Tibial nerve (tissue), 4 donors: Measurements from ENCODE around the gene MON1A. TPM values are rescaled to one million over a fixed set of nuclear protein-coding genes. Genes with fewer than 3 reads are reported as not detected.
A peak's percentile ranks its signal among the peaks of the same experiment; 100 is the strongest.

ENCODE experiments used
- DNase-seq, 2 donors: peaks; one replicate each; pipeline ENCODE4 v3.0.0-alpha.2; 2019; ENCODE audit warnings: low spot score in 2 of 2
- H3K27ac ChIP-seq, 4 donors: fragments of 200-600 bp; sonication (generic) in 3 of 4; one replicate each; pipeline ENCODE4 v1.5.1; 2017 to 2019; ENCODE audit warnings: mild to moderate bottlenecking in 1 of 4
- H3K27me3 ChIP-seq, 2 donors: fragments of 200-600 bp; sonication (generic) in 1 of 2; one replicate each; pipeline versions ENCODE4 v1.5.1 to v1.6.0; 2017 to 2019
- H3K36me3 ChIP-seq, 3 donors: fragments of 200-600 bp; sonication (generic); one replicate each; pipeline ENCODE4 v1.5.1; 2018 to 2019
- H3K4me1 ChIP-seq, 4 donors: fragments of 200-600 bp; sonication (generic) in 3 of 4; one replicate each; pipeline ENCODE4 v1.5.1; 2017 to 2019
- H3K4me3 ChIP-seq, 4 donors: fragments of 200-600 bp; sonication (generic) in 3 of 4; one replicate each; pipeline ENCODE4 v1.5.1; 2017 to 2019; ENCODE audit warnings: mild to moderate bottlenecking in 1 of 4, moderate library complexity in 1 of 4
- H3K9me3 ChIP-seq, 4 donors: fragments of 200-600 bp; sonication (generic) in 3 of 4; one replicate each; pipeline ENCODE4 v1.5.1; 2017 to 2019
- EP300 ChIP-seq, 2 donors: sonication (generic); formaldehyde crosslinking; IDR thresholded peaks; one replicate each; pipeline ENCODE4 v1.6.1; 2017; ENCODE audit warnings: antibody characterized with exemption in 2 of 2, mild to moderate bottlenecking in 1 of 2
- POLR2A ChIP-seq, 2 donors: fragments of 450-650 bp; IDR thresholded peaks; one replicate each; pipeline ENCODE4 v1.6.1; 2017; ENCODE audit warnings: antibody characterized with exemption in 2 of 2, mild to moderate bottlenecking in 2 of 2, moderate library complexity in 2 of 2
- WGBS, 2 donors: methylation state at CpG; one replicate each; pipeline ENCODE4 v1.1.5; 2018; 5-methylcytosine and 5-hydroxymethylcytosine counted together
- total RNA-seq, 4 donors: library from RNA; depleted of rRNA; stranded (reverse); fragments of >200 nt; gene quantifications; one replicate each; pipeline ENCODE4 v1.1.0, GENCODE V29; 2016
- TF ChIP-seq, protein P1 (sequence below), 5 experiments: fragments of 200-600 bp in 3 of 5; fragments of 450-650 bp in 2 of 5; sonication (generic) in 3 of 5; IDR thresholded peaks; one replicate each; pipeline ENCODE4 v1.5.1; 2016 to 2019; ENCODE audit warnings: antibody characterized with exemption in 5 of 5, mild to moderate bottlenecking in 3 of 5, moderate library complexity in 2 of 5

The MON1A gene, protein sequence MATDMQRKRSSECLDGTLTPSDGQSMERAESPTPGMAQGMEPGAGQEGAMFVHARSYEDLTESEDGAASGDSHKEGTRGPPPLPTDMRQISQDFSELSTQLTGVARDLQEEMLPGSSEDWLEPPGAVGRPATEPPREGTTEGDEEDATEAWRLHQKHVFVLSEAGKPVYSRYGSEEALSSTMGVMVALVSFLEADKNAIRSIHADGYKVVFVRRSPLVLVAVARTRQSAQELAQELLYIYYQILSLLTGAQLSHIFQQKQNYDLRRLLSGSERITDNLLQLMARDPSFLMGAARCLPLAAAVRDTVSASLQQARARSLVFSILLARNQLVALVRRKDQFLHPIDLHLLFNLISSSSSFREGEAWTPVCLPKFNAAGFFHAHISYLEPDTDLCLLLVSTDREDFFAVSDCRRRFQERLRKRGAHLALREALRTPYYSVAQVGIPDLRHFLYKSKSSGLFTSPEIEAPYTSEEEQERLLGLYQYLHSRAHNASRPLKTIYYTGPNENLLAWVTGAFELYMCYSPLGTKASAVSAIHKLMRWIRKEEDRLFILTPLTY
- total RNA-seq, result 10 to 100 TPM in 3 of 4 donors, 1 to 10 TPM in 1; 6.9 to 18.8 (median 15.8) TPM

DNA sequence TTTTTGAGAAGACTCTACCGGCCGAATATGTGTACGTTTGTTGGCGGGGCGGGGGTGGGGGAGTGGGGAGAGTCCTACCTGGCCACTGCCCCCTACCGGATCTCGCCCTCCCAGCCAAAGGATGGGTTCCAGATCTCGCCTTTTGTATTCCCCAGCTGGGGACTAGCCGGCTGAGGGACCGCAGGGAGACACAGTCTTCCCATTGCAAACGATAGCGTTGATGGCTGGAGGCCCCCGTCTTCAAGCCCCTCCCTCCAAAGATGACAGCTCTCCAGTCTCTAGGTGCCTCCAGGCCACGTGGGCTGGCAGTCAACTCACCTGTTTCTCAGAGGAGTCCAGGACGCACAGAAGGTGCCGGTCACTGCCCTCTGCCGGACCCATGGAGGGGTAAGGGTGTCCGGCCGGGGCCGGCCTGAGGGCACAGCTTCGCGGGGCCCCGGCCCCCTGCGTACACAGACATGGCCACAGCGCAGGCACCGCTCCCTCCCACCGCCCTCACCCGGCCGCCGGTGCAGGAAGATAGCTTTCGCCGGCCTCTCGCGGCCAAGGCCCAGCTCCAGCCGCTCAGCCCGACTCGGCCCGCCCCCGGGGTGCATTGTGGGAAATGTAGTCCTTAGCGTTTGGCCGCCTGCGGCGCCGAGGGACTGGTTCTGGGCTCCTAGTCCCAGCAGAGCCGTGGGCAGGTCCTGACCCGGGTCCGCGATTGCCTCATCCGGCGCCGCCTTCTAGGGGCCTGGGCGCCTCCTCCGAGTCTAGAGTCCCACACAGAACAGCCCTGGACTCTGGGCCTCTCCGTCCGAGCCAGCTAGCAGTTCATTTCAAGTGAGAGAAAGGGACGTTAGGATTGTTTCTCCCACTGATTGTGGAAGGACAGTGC lies at the start of gene MON1A:
Gene MON1A (minus strand): TSS at position 521 of the 877 bp plus-strand sequence. CDS start 16,465 bp downstream, outside the sequence.
- no peaks in the 10 kb centered on the region for H3K27me3 ChIP-seq
- H3K4me3 ChIP-seq, result peak within 1 kb of the TSS; percentile 50 to 87 (median 67)
- H3K9me3 ChIP-seq, result no peaks in the 10 kb centered on the region
- TF ChIP-seq EP300 (IDR thresholded peaks at IDR 0.05) (peak; percentile 71 to 78), POLR2A (IDR thresholded peaks at IDR 0.05) (peak in 1 of 2 donors; percentile 29)
- TF ChIP-seq, protein P1, sequence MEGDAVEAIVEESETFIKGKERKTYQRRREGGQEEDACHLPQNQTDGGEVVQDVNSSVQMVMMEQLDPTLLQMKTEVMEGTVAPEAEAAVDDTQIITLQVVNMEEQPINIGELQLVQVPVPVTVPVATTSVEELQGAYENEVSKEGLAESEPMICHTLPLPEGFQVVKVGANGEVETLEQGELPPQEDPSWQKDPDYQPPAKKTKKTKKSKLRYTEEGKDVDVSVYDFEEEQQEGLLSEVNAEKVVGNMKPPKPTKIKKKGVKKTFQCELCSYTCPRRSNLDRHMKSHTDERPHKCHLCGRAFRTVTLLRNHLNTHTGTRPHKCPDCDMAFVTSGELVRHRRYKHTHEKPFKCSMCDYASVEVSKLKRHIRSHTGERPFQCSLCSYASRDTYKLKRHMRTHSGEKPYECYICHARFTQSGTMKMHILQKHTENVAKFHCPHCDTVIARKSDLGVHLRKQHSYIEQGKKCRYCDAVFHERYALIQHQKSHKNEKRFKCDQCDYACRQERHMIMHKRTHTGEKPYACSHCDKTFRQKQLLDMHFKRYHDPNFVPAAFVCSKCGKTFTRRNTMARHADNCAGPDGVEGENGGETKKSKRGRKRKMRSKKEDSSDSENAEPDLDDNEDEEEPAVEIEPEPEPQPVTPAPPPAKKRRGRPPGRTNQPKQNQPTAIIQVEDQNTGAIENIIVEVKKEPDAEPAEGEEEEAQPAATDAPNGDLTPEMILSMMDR (IDR thresholded peaks at IDR 0.05), result peak in 3 of 5 experiments; percentile 15 to 57 (median 23)
- DNase-seq, result peak; percentile 89 to 92
- H3K27ac ChIP-seq, result peak within 1 kb of the TSS; percentile 66 to 93 (median 85)
- H3K4me1 ChIP-seq, result peaks cover 0 to 30% (median 13%) of the 10 kb centered on the region in 4 donors
- H3K36me3 ChIP-seq, result no peaks in the 10 kb centered on the region
- 0 to 1% methylated on average over 36 to 42 of the region's 56 CpGs for WGBS, 2 donors

DNA sequence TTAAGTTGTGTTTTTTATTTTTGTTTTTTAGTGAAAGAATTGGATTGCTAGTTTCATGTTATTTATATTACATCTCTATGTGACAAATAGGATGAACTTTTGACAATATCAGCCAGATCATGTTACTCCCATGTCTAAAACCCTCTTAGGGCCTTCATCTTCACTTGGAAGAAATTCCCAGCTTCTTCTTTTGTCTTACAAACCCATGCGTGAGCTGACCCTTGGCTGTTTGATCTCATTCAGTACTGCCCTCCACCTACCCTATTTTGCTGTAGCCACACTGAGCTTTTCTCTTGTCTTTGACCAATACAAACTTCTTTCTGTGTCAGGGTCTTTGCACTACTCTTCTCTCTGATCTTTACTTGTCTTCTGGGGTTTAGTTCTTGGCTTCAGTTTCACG lies 47.3 kb upstream of the MON1A start:
- H3K4me1 ChIP-seq, result peaks cover 0 to 6% (median 0%) of the 10 kb centered on the region in 4 donors
- 51 to 61% methylated on average over 2 of the region's 2 CpGs for WGBS, 2 donors
- no peaks in the 10 kb centered on the region for H3K9me3 ChIP-seq
- no peak overlapping the region for H3K4me3 ChIP-seq
- TF ChIP-seq POLR2A (IDR thresholded peaks at IDR 0.05) (no peak), EP300 (IDR thresholded peaks at IDR 0.05) (no peak)
- TF ChIP-seq, protein P1 (IDR thresholded peaks at IDR 0.05), result no peak
- H3K36me3 ChIP-seq, result peaks cover 0 to 63% (median 0%) of the 10 kb centered on the region in 3 donors
- H3K27ac ChIP-seq, result no peak overlapping the region
- no peak for DNase-seq
- H3K27me3 ChIP-seq, result no peaks in the 10 kb centered on the region

- WGBS, 2 donors, result 88 to 89% methylated on average over 10 of the region's 10 CpGs
- Histone ChIP-seq H3K4me3 (no peak overlapping the region), H3K27ac (no peak overlapping the region), H3K4me1 (peaks cover 0 to 10% (median under 1%) of the 10 kb centered on the region in 4 donors), H3K36me3 (peaks cover 0 to 33% (median 0%) of the 10 kb centered on the region in 3 donors), H3K27me3 (no peaks in the 10 kb centered on the region), H3K9me3 (no peaks in the 10 kb centered on the region)
- DNase-seq, result no peak
- TF ChIP-seq POLR2A (IDR thresholded peaks at IDR 0.05) (no peak), EP300 (IDR thresholded peaks at IDR 0.05) (no peak)
- TF ChIP-seq, protein P1 (IDR thresholded peaks at IDR 0.05), result no peak
These were observed 43.0 kb upstream of the MON1A start for GRCh38 chr3:49972656-49973055.

GRCh38 chr3:49968346-49968745 lies 38.7 kb upstream of the MON1A start:
- DNase-seq, result no peak
- Histone ChIP-seq H3K27ac (no peak overlapping the region), H3K27me3 (no peaks in the 10 kb centered on the region), H3K4me3 (no peak overlapping the region), H3K9me3 (no peaks in the 10 kb centered on the region), H3K4me1 (peaks cover 0 to 24% (median 11%) of the 10 kb centered on the region in 4 donors), H3K36me3 (peaks cover 0 to 19% (median 0%) of the 10 kb centered on the region in 3 donors)
- no peak for TF ChIP-seq EP300 (IDR thresholded peaks at IDR 0.05)
- TF ChIP-seq POLR2A (IDR thresholded peaks at IDR 0.05), result no peak
- TF ChIP-seq, protein P1 (IDR thresholded peaks at IDR 0.05), result no peak
- WGBS, 2 donors, result 90 to 94% methylated on average over 8 of the region's 8 CpGs
